Lung (tissue), 12 donors: ENCODE measurements around the gene ADM. TPM values are rescaled to one million over a fixed set of nuclear protein-coding genes. Genes with fewer than 3 reads are reported as not detected.

Experiments used
- ATAC-seq: fragments of 200-7000 bp; cut with Tn5 transposase; one replicate; pipeline ENCODE4 v1.9.1; 2020; ENCODE audit warnings: moderate number of reproducible peaks; ENCODE audit not compliant: insufficient read depth, low FRiP score
- DNase-seq, 3 donors: peaks; one replicate each; pipeline ENCODE4 v3.0.0-alpha.2; 2013 to 2017
- H3K27ac ChIP-seq, 2 donors: one replicate each; pipeline ENCODE4 v1.5.1; 2013; ENCODE audit warnings: mild to moderate bottlenecking in 2 of 2, moderate library complexity in 2 of 2, control low read depth in 1 of 2, inconsistent platforms in 1 of 2, low read depth in 1 of 2, low read length in 1 of 2
- H3K27me3 ChIP-seq, 3 donors: one replicate each; pipeline ENCODE4 v1.5.1; 2013; ENCODE audit warnings: low read length in 2 of 3; ENCODE audit not compliant: control insufficient read depth in 3 of 3, insufficient read depth in 3 of 3
- H3K36me3 ChIP-seq, 4 donors: one replicate each; pipeline ENCODE4 v1.5.1; 2013; ENCODE audit warnings: low read length in 4 of 4, mild to moderate bottlenecking in 1 of 4, moderate library complexity in 1 of 4; ENCODE audit not compliant: control insufficient read depth in 4 of 4, insufficient read depth in 4 of 4
- H3K4me1 ChIP-seq, 5 donors: one replicate each; pipeline ENCODE4 v1.5.1; 2013; ENCODE audit warnings: low read length in 5 of 5, mild to moderate bottlenecking in 2 of 5, moderate library complexity in 1 of 5; ENCODE audit not compliant: control insufficient read depth in 5 of 5, insufficient read depth in 5 of 5
- H3K4me3 ChIP-seq: one replicate; pipeline ENCODE4 v1.5.1; 2013; ENCODE audit warnings: mild to moderate bottlenecking, control low read depth, moderate library complexity
- H3K9ac ChIP-seq, 2 donors: one replicate each; pipeline ENCODE4 v1.5.1; 2013; ENCODE audit warnings: low read length in 2 of 2, control low read depth in 1 of 2; ENCODE audit not compliant: insufficient read depth in 1 of 2
- H3K9me3 ChIP-seq, 4 donors: one replicate each; pipeline ENCODE4 v1.5.1; 2013; ENCODE audit warnings: low read length in 3 of 4, mild to moderate bottlenecking in 1 of 4, moderate library complexity in 1 of 4; ENCODE audit not compliant: control insufficient read depth in 4 of 4, insufficient read depth in 3 of 4
- WGBS, 2 donors: extraction: QIAGEN DNeasy Blood & Tissue Kit; methylation state at CpG; one replicate each; pipeline ENCODE4 v1.1.7; 2013; 5-methylcytosine and 5-hydroxymethylcytosine counted together
- polyA plus RNA-seq, 2 donors: library from polyadenylated mRNA; stranded (reverse); fragments of 200-250 nt; gene quantifications; one replicate each; pipeline ENCODE4 v1.2.1, GENCODE V29; 2013
- total RNA-seq, 2 donors: library from RNA; depleted of rRNA in 1 of 2; stranded (reverse); fragments of >200 nt in 1 of 2; gene quantifications; one replicate each; pipeline ENCODE4 v1.2.1, GENCODE V29; 2014 to 2021
- TF ChIP-seq, protein P1 (sequence below): IDR thresholded peaks from 2 replicates; pipeline ENCODE4 v1.5.1; 2012; ENCODE audit warnings: mild to moderate bottlenecking; ENCODE audit errors: control extremely low read depth, extremely low read depth
- donor health status: control.
- donor health status: control.
- donor health status: Bipolar disorder and iron deficiency.
- donor health status: healthy.
- donor health status: DM: yes; HTN: yes; CAD: no.

The ADM gene
- total and polyA plus RNA-seq, 4 donors: 16.2 to 349 (median 44.7) TPM

DNA sequence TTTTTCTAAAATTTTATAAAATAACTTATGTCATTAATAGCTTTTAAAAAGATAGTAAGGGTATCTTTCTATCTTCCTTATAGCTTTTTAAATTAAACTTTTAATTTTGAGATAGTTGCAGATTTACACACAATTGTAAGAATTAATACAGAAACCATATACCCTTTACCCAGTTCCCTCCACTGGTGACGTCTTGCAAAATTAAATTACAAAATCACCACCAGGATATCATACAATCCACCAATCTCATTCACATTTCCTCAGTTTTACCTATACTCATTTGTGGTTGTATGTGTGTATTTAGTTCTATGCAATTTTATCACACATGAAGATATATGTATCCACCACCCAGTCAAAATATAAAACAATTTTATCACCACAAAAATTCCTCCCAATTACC is 20.9 kb upstream of the ADM start:
- H3K4me1 ChIP-seq: peaks cover 0 to 4% (median 0%) of the 10 kb centered on the region in 5 donors
- ATAC-seq (no peak), DNase-seq (no peak)
- H3K36me3 ChIP-seq: peaks cover 0 to 4% (median 0%) of the 10 kb centered on the region in 4 donors
- H3K27ac ChIP-seq: no peak overlapping the region
- no peaks in the 10 kb centered on the region for H3K9me3 ChIP-seq
- H3K27me3 ChIP-seq: no peaks in the 10 kb centered on the region
- H3K4me3 ChIP-seq: no peak overlapping the region
- WGBS, 2 donors: 42 to 65% methylated on average over 1 of the region's 1 CpG
- TF ChIP-seq, protein P1, sequence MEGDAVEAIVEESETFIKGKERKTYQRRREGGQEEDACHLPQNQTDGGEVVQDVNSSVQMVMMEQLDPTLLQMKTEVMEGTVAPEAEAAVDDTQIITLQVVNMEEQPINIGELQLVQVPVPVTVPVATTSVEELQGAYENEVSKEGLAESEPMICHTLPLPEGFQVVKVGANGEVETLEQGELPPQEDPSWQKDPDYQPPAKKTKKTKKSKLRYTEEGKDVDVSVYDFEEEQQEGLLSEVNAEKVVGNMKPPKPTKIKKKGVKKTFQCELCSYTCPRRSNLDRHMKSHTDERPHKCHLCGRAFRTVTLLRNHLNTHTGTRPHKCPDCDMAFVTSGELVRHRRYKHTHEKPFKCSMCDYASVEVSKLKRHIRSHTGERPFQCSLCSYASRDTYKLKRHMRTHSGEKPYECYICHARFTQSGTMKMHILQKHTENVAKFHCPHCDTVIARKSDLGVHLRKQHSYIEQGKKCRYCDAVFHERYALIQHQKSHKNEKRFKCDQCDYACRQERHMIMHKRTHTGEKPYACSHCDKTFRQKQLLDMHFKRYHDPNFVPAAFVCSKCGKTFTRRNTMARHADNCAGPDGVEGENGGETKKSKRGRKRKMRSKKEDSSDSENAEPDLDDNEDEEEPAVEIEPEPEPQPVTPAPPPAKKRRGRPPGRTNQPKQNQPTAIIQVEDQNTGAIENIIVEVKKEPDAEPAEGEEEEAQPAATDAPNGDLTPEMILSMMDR: no peak
- no peak overlapping the region for H3K9ac ChIP-seq

DNA sequence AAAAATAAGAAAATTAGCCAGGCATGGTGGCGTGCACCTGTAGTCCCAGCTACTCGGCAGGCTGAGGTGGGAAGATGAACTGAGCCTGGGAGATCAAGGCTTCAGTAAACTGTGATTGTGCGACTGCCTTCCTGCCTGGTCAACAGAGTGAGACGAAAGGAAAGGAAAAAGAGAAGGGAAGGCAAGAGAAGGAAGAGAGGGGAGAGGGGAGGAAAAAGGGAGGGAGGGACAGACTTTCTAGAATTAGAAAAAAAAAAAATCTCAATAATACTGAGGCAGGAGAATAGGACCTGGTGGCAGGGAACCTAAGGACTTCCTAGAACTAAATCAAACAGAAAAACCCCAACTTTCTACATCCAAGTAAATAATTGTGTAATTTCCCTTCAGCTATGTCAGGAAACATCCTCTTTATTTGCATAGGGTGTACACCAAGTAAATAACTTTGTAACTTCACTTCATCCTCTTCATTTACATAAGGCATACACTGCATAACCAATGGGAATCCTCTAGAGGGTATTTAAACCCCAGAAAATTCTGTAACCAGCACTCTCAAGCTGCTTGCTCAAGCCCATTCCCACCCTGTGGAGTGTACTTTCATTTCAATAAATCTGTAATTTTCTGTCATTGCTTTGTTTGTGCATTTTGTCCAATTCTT is 19.6 kb upstream of the ADM start:
- TF ChIP-seq, protein P1: no peak
- peaks cover 0 to 9% (median 0%) of the 10 kb centered on the region in 5 donors for H3K4me1 ChIP-seq
- H3K27ac ChIP-seq: no peak overlapping the region
- H3K9ac ChIP-seq: no peak overlapping the region
- peaks cover 0 to 4% (median 2%) of the 10 kb centered on the region in 4 donors for H3K36me3 ChIP-seq
- H3K4me3 ChIP-seq: no peak overlapping the region
- ATAC-seq: peak; percentile 59
- no peaks in the 10 kb centered on the region for H3K27me3 ChIP-seq
- WGBS, 2 donors: 53 to 61% methylated on average over 4 of the region's 4 CpGs
- DNase-seq: peak in 1 of 3 donors; percentile 6
- H3K9me3 ChIP-seq: no peaks in the 10 kb centered on the region

- Histone ChIP-seq H3K9me3 (no peaks in the 10 kb centered on the region), H3K36me3 (peaks cover 0 to 5% (median 3%) of the 10 kb centered on the region in 4 donors), H3K9ac (no peak overlapping the region), H3K27ac (no peak overlapping the region), H3K4me3 (no peak overlapping the region), H3K4me1 (peaks cover 0 to 9% (median 6%) of the 10 kb centered on the region in 5 donors), H3K27me3 (no peaks in the 10 kb centered on the region)
- DNase-seq: no peak
- ATAC-seq: no peak
- 84 to 85% methylated on average over 3 of the region's 3 CpGs for WGBS, 2 donors
- TF ChIP-seq, protein P1: no peak
These were observed 17.7 kb upstream of the ADM start for GRCh38 chr11:10287140-10287539.
